Kidney epithelial cell (primary cell): ENCODE data around the gene UBIAD1. TPM values are rescaled to one million over a fixed set of nuclear protein-coding genes. Genes with fewer than 3 reads are reported as not detected.
"Not testable (repeated sequence)": the region's sequence is repeated elsewhere in the genome, so short reads cannot be mapped to it uniquely, and the experiment has no call there.

Experiments
- DNase-seq: peaks from one replicate; pipeline ENCODE4 v3.0.0-alpha.2; 2010; ENCODE audit warnings: low read depth
- H3K27me3 ChIP-seq: 2 replicates; pipeline ENCODE4 v1.6.0; 2011; ENCODE audit warnings: low read length; ENCODE audit not compliant: control insufficient read depth, insufficient read depth
- H3K36me3 ChIP-seq: 2 replicates; pipeline ENCODE4 v1.5.1; 2011; ENCODE audit warnings: low read length; ENCODE audit not compliant: control insufficient read depth, insufficient read depth
- H3K4me3 ChIP-seq: 2 replicates; pipeline ENCODE4 v1.5.1; 2011; ENCODE audit warnings: low read depth, mild to moderate bottlenecking, control low read depth, low read length
- CTCF ChIP-seq: IDR thresholded peaks from 2 replicates; pipeline ENCODE4 v1.5.1; 2011; ENCODE audit warnings: mild to moderate bottlenecking, moderate library complexity, low read length, control low read depth, inconsistent platforms; ENCODE audit not compliant: insufficient read depth, poor library complexity, severe bottlenecking
- total RNA-seq: library from RNA; depleted of rRNA; stranded (reverse); fragments of >200 nt; gene quantifications from 2 replicates; pipeline ENCODE4 v1.2.3, GENCODE V29; 2015

The UBIAD1 gene
- total RNA-seq, 1 donor from 2014 or later: 10.9 TPM

GRCh38 chr1:11291049-11291448, 18.1 kb downstream of the UBIAD1 start:
- no peak for TF ChIP-seq CTCF
- H3K36me3 ChIP-seq: no peaks in the 10 kb centered on the region
- DNase-seq: no peak
- H3K4me3 ChIP-seq: no peak overlapping the region
- H3K27me3 ChIP-seq: no peaks in the 10 kb centered on the region

DNA sequence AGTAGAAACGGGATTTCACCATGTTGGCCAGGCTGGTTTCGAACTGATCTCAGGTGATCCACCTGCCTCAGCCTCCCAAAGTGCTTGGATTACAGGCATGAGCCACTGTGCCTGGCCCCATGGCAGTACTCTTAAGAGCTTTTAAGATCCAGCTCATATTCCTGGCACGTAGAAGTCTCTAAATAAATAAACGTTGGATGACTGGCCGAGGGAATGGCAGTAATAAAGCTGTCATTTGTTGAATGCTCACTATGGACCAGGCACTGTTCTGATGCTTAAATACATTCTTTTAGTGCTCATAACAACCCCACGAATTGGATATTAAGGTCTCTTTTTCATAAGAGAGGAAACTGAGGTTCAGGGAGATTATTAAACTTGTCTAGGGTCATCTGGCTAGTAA, 20.9 kb downstream of the UBIAD1 start:
- no peaks in the 10 kb centered on the region for H3K36me3 ChIP-seq
- DNase-seq: no peak
- H3K4me3 ChIP-seq: no peak overlapping the region
- no peaks in the 10 kb centered on the region for H3K27me3 ChIP-seq
- no peak for TF ChIP-seq CTCF

GRCh38 chr1:11294951-11295350, 22.0 kb downstream of the UBIAD1 start:
- no peak for DNase-seq
- Histone ChIP-seq H3K36me3 (no peaks in the 10 kb centered on the region), H3K27me3 (no peaks in the 10 kb centered on the region), H3K4me3 (no peak overlapping the region)
- TF ChIP-seq CTCF: no peak

GRCh38 chr1:11295905-11296304, 22.9 kb downstream of the UBIAD1 start:
- Histone ChIP-seq H3K36me3 (no peaks in the 10 kb centered on the region), H3K4me3 (no peak overlapping the region), H3K27me3 (no peaks in the 10 kb centered on the region)
- no peak for DNase-seq
- TF ChIP-seq CTCF: no peak

- not testable (repeated sequence) for H3K27me3 ChIP-seq
Observed at GRCh38 chr1:11297774-11298173, 24.8 kb downstream of the UBIAD1 start.

GRCh38 chr1:11298390-11299224, 25.6 kb downstream of the UBIAD1 start:
- Histone ChIP-seq H3K4me3 (no peak overlapping the region), H3K27me3 (no peaks in the 10 kb centered on the region), H3K36me3 (no peaks in the 10 kb centered on the region)
- TF ChIP-seq CTCF: no peak
- no peak for DNase-seq

More at GRCh38 chr1:11297774-11298173, 24.8 kb downstream of the UBIAD1 start:
- not testable (repeated sequence) for DNase-seq, H3K4me3 ChIP-seq, H3K36me3 ChIP-seq
